GM20431 (cell line): Measurements from ENCODE around the gene SCAF4.
"Not testable (repeated sequence)": the region's sequence is repeated elsewhere in the genome, so short reads cannot be mapped to it uniquely, and the experiment has no call there.

Experiments
- in situ Hi-C: fragments of 300-500 bp; cut with MseI, MboI; formaldehyde crosslinking; loops from one replicate; pipeline ENCODE4 v1.15.0; 2020; ENCODE audit warnings: low sequenced_read_pairs; ENCODE audit not compliant: unreplicated experiment

SCAF4 gene

GRCh38 chr21:31677047-31677446, 54.9 kb downstream of the SCAF4 start:
- in situ Hi-C loops = no loop called here

- in situ Hi-C loops = no loop called here
Observed at GRCh38 chr21:31675960-31676359, 56.0 kb downstream of the SCAF4 start.

GRCh38 chr21:31675318-31675717, 56.6 kb downstream of the SCAF4 start:
- in situ Hi-C loops = no loop called here

- in situ Hi-C loops = no loop called here
Observed at GRCh38 chr21:31673321-31673912, 58.5 kb downstream of the SCAF4 start.

DNA sequence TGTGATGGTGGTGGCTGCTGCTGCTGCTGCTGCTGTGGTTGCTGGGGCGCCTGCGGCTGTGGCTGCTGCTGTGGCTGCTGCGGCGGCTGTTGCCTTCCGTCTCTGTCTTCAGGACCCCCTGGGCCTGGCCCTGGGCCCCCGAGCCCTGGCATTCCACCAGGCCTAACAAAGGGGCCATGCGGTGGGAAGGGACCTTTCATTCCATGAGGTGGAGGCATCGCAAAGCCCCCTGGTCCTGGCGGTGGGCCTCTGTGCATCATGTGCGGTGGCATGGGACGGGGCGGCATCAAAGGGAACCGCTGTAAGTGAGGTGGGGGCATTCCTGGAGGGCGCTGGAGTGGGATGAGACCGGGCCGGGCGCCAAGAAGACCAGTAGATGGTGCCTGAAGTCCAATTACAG, 60.0 kb downstream of the SCAF4 start:
- in situ Hi-C loops = no loop called here

DNA sequence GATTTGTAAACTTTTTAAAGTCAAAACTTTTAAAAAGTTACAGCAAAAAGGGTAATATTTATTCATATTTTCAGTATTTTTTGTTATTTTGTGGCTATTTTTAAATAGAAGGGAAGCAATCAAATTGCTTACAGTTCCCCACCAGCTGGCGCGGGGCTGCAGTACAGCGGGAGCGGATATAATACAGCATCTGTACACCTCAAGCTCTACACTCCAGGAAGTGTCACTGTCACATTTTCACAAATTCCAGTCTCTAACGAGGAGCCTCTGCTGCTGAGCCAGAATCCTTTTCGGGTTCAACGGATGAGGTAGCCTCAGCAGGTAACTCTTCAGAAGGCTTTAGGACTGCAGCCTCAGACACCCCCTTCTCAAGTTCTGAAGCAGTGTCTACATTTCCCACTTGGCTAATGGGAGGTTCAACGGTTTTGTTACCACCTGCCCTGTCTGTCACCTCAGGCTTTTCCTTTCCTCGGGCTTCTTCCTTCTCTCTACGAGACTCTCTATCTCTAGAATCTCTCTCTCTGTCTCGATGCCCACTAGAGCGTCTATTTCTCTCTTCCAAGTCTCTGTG, 60.7 kb downstream of the SCAF4 start:
- in situ Hi-C loops = no loop called here

DNA sequence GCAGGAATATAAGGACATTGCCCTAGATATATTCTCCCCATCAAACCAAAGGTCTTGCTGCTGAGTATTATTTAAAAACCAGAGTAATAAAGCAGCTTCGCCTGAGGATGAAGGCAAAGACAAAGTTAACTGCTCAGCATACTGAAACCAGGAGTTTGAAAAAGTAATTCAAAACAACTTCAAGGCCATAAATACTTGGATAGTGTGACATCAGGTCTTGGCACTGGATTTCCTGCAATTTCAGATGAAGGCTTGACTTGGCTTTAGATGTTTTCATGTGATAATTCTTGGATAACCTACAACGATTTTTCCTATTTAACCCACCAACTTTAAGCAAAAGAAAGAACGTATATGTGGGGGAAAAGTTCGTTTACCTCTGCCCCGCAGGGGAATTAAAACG, 61.8 kb downstream of the SCAF4 start:
- in situ Hi-C loops = no loop called here

GRCh38 chr21:31668651-31669491, 63.0 kb downstream of the SCAF4 start:
- in situ Hi-C loops = no loop called here

DNA sequence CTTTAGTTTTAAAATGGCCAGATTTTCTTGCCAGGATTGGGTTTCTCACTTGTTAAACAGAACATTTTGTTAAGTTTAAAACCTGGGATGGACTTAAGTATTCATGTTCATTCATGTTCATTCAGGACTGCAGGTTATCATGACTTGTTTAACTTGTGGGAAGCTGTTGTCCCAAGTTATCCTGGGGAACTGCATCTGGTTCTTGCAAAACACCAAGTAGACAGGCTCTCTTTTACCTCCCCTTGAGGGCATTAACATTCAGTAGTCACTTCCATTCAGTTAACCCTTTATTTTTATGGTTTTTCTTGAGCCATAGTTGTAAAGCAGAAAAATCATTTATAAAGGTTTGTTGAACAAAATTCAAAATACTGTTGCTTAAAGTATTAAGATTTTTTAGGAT, 64.3 kb downstream of the SCAF4 start:
- in situ Hi-C loops = no loop called here

DNA sequence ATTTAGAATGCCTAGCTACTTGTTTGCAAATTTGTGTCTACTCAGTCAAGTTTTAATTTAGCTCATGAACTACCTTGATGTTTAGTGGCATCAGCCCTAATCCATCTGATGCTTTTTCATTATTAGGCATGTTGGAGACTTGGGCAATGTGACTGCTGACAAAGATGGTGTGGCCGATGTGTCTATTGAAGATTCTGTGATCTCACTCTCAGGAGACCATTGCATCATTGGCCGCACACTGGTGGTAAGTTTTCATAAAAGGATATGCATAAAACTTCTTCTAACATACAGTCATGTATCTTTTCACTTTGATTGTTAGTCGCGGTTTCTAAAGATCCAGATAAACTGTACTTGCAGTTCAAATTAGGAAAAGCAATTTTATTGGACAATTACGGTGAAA, 64.8 kb downstream of the SCAF4 start:
- in situ Hi-C loops = no loop called here

DNA sequence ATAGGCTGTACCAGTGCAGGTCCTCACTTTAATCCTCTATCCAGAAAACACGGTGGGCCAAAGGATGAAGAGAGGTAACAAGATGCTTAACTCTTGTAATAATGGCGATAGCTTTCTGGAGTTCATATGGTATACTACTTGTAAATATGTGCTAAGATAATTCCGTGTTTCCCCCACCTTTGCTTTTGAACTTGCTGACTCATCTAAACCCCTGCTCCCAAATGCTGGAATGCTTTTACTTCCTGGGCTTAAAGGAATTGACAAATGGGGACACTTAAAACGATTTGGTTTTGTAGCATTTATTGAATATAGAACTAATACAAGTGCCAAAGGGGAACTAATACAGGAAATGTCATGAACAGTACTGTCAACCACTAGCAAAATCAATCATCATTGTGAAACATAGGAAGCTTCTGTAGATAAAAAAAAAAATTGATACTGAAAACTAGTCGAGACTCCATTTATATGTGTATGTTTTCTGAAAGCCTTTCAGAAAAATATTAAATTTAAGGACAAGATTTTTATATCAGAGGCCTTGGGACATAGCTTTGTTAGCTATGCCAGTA, 65.4 kb downstream of the SCAF4 start:
- in situ Hi-C loops = no loop called here

GRCh38 chr21:31665869-31666268, 66.0 kb downstream of the SCAF4 start:
- in situ Hi-C loops = not testable (repeated sequence)

- in situ Hi-C loops = no loop called here
Observed at GRCh38 chr21:31665397-31665796, 66.5 kb downstream of the SCAF4 start.

- in situ Hi-C loops = no loop called here
Observed at GRCh38 chr21:31663584-31664249, 68.2 kb downstream of the SCAF4 start.

GRCh38 chr21:31660591-31660990, 71.3 kb downstream of the SCAF4 start:
- in situ Hi-C loops = no loop called here

DNA sequence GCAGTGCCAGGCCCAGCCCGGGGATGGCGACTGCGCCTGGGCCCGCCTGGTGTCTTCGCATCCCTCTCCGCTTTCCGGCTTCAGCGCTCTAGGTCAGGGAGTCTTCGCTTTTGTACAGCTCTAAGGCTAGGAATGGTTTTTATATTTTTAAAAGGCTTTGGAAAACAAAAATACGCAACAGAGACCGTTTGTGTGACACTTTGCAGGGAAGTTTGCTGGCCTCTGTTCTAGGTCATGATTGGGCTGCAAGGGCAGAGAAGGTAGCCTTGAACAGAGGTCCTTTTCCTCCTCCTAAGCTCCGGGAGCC, 71.7 kb downstream of the SCAF4 start:
- in situ Hi-C loops = no loop called here

DNA sequence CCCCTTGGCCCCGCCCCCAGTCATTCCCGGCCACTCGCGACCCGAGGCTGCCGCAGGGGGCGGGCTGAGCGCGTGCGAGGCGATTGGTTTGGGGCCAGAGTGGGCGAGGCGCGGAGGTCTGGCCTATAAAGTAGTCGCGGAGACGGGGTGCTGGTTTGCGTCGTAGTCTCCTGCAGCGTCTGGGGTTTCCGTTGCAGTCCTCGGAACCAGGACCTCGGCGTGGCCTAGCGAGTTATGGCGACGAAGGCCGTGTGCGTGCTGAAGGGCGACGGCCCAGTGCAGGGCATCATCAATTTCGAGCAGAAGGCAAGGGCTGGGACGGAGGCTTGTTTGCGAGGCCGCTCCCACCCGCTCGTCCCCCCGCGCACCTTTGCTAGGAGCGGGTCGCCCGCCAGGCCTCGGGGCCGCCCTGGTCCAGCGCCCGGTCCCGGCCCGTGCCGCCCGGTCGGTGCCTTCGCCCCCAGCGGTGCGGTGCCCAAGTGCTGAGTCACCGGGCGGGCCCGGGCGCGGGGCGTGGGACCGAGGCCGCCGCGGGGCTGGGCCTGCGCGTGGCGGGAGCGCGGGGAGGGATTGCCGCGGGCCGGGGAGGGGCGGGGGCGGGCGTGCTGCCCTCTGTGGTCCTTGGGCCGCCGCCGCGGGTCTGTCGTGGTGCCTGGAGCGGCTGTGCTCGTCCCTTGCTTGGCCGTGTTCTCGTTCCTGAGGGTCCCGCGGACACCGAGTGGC, 72.2 kb downstream of the SCAF4 start, which contains the start of gene SOD1:
Gene SOD1, plus strand, starts transcription at position 158 of the 723 bp plus-strand sequence. Its CDS starts 77 bp downstream, at position 235.
- in situ Hi-C loops = no loop called here

- in situ Hi-C loops = no loop called here
Observed at GRCh38 chr21:31659286-31659535, 72.7 kb downstream of the SCAF4 start.

DNA sequence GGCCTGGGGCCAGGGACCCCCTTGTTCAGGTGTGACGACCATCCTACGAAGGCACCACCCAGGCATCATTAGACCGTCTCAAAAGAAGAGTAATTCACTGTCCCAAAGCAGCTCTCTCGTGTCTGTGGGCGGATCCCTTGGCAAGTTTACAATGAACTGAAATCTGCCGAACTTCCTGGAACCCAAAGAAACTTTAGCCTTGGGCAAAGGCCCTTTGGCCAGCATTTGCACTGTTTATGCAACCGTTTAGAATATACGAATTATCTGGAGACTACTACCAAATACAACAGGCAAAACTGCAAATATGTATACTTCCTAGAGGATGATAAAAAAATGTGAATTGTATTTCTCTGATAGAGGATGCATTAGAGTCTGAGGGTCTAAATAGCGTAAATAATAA, 73.9 kb downstream of the SCAF4 start:
- in situ Hi-C loops = no loop called here
